GM12892 (cell line): ENCODE data around the gene NAALADL2.

Source experiments
- POLR2A ChIP-seq: IDR thresholded peaks from 2 replicates; pipeline ENCODE4 v1.6.1; 2011; ENCODE audit warnings: low read depth, low read length, control low read depth
- POLR2AphosphoS5 ChIP-seq: IDR thresholded peaks from 2 replicates; pipeline ENCODE4 v1.6.1; 2011; ENCODE audit warnings: low read depth, low read length, control low read depth
- TAF1 ChIP-seq: IDR thresholded peaks from 2 replicates; pipeline ENCODE4 v1.6.1; 2011; ENCODE audit warnings: low read depth, mild to moderate bottlenecking, control low read depth, low read length, borderline replicate concordance

DNA sequence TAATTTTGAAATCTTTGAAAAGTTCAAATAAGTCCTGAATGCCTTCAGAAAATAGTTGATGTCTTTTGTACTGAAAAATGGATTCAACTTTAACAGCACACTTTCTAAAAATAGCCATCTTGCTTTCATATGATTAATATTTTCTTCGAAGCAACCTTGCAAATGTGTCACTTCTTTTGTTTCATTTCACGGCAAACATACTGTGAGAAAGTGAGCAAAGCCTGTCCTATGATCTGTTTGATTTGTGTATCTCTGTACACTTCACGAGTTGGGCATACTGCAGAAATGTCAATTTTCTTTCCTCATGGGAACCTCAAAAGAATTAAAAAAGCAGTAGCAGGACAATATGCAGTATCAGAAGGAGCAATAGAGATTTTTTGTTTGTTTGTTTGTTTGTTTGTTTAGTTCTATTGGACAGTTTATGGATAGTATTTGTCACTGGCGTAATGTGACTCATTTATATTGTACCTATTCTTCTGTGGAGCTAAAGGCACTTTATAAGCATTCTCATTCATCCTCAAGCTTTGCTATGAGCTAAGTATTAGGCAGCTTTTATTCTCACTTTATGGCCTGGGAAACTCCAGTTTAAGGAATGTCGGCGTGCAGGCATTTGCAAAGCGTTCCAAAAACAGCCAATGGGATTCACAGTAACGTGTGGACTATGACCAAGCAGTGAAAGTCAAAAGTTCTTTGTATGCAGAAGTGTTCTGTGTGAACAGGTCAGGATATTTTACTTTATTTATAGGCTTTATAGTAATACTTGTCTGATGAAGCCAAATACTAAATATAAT, 572.0 kb downstream of the NAALADL2 start:
- no peak for TF ChIP-seq POLR2AphosphoS5
- TF ChIP-seq POLR2A = no peak
- TF ChIP-seq TAF1 = no peak
